HAP-1 (cell line): Measurements from ENCODE around the gene LY9.
A peak's percentile ranks its signal among the peaks of the same experiment; 100 is the strongest.

ENCODE experiments used
- DNase-seq, 2 experiments: peaks; one replicate each; pipeline ENCODE4 v3.0.0-alpha.2; 2016 to 2020; ENCODE audit warnings: low spot score in 2 of 2
- H3K27me3 ChIP-seq: fragments of 250-450 bp; sonication (Bioruptor Pico); 2 replicates; pipeline ENCODE4 v1.5.1; 2020; ENCODE audit warnings: low read depth, mild to moderate bottlenecking, moderate library complexity
- H3K36me3 ChIP-seq: fragments of 250-450 bp; sonication (Bioruptor Pico); replicated peaks from 2 replicates; pipeline ENCODE4 v1.5.1; 2020; ENCODE audit warnings: mild to moderate bottlenecking
- H3K4me1 ChIP-seq: fragments of 250-450 bp; sonication (Bioruptor Pico); 2 replicates; pipeline ENCODE4 v1.5.1; 2020; ENCODE audit warnings: mild to moderate bottlenecking
- H3K4me3 ChIP-seq: fragments of 250-450 bp; sonication (Bioruptor Pico); 2 replicates; pipeline ENCODE4 v1.5.1; 2020; ENCODE audit warnings: mild to moderate bottlenecking, moderate library complexity
- H3K9me3 ChIP-seq: fragments of 250-450 bp; sonication (Bioruptor Pico); 2 replicates; pipeline ENCODE4 v1.5.1; 2020; ENCODE audit warnings: mild to moderate bottlenecking, moderate library complexity
- in situ Hi-C: fragments of 300-500 bp; cut with MboI; formaldehyde crosslinking; loops from 3 replicates; pipeline ENCODE4 v1.14.3; 2020; ENCODE audit warnings: low sequenced_read_pairs, inconsistent platforms, mixed read lengths

The LY9 gene, protein sequence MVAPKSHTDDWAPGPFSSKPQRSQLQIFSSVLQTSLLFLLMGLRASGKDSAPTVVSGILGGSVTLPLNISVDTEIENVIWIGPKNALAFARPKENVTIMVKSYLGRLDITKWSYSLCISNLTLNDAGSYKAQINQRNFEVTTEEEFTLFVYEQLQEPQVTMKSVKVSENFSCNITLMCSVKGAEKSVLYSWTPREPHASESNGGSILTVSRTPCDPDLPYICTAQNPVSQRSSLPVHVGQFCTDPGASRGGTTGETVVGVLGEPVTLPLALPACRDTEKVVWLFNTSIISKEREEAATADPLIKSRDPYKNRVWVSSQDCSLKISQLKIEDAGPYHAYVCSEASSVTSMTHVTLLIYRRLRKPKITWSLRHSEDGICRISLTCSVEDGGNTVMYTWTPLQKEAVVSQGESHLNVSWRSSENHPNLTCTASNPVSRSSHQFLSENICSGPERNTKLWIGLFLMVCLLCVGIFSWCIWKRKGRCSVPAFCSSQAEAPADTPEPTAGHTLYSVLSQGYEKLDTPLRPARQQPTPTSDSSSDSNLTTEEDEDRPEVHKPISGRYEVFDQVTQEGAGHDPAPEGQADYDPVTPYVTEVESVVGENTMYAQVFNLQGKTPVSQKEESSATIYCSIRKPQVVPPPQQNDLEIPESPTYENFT

DNA sequence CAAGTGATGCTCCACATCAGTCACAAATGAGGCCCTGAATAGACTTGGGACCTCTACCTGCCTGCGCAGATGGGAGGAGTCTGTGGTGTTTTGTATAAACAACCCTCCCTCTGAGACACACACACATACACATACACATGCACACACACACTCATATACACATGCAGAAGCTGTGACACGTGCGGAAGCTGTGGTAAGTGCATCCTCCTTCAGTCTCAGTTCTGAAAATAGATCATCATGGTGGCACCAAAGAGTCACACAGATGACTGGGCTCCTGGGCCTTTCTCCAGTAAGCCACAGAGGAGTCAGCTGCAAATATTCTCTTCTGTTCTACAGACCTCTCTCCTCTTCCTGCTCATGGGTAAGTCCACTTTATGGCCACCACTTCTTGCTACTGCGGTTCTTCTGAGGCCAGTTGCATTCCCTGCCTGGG, at the start of gene LY9:
Gene LY9, plus strand, starts transcription at position 224 of the 433 bp plus-strand sequence. Its CDS starts 14 bp downstream, at position 238.
- in situ Hi-C loops: no loop called here
- Histone ChIP-seq H3K9me3 (no peaks in the 10 kb centered on the region), H3K36me3 (no peaks in the 10 kb centered on the region), H3K27me3 (no peaks in the 10 kb centered on the region), H3K4me1 (no peaks in the 10 kb centered on the region), H3K4me3 (no peak within 1 kb of the TSS)
- DNase-seq: no peak

DNA sequence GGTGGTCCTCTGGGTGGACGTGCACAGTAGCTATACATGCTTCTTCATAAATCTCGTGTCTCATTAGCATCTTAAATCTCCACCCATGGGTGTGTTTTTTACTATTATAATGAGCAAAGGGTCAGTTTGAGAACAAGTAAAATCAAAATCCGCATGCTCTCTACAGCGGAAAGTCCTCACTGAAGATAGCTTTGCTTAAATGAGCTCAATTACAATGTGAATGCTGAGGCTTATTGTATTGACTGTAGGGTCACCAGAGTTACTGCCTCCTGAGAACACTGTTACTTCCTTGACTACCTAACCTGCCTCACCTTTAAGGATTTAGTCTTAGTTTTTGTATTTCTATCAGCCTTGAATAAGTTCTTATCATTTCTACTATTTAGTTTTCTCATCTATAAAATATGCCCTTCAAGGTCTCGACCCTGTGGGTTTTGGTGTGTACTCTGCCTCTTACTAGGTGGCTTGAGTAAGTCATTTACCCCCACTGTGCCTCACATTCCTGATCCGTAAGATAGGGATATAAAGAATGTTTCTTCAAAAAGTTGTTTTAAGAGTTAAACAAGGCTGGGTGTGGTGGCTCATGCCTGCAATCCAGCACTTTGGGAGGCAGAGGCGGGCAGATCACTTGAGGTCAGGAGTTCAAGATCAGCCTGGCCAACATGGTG, 49.0 kb upstream of the LY9 start:
- H3K4me1 ChIP-seq: peaks cover 16% of the 10 kb centered on the region
- H3K9me3 ChIP-seq: no peaks in the 10 kb centered on the region
- peak in 1 of 2 experiments; percentile 29 for DNase-seq
- H3K36me3 ChIP-seq: no peaks in the 10 kb centered on the region
- in situ Hi-C loops: no loop called here
- H3K27me3 ChIP-seq: 0 out of 2 replicates have a peak, but pooled peaks cover 2% of the 10 kb centered on the region
- H3K4me3 ChIP-seq: no peak overlapping the region

DNA sequence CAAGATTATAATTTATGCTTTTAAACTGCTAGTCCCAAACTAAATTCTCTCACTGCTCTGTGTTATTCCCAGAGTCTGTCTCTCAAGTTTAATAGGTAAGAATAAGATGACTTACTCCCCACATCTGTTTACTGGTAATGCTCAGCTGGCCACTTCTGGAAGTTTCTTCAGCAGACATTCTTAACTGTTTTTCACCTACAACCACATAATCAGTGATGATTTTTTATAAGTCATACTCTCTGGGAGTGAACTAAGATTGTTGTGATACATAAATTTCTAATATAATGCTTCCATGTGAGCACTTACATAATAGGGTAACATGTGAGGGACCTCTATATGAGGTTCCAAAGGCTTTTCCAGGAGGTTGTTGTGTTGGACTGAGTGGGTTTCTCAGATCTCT, 48.3 kb upstream of the LY9 start:
- in situ Hi-C loops: no loop called here
- H3K36me3 ChIP-seq: no peaks in the 10 kb centered on the region
- H3K9me3 ChIP-seq: no peaks in the 10 kb centered on the region
- no peak for DNase-seq
- peaks cover 16% of the 10 kb centered on the region for H3K4me1 ChIP-seq
- no peak overlapping the region for H3K4me3 ChIP-seq
- H3K27me3 ChIP-seq: 0 out of 2 replicates have a peak, but pooled peaks cover 2% of the 10 kb centered on the region

DNA sequence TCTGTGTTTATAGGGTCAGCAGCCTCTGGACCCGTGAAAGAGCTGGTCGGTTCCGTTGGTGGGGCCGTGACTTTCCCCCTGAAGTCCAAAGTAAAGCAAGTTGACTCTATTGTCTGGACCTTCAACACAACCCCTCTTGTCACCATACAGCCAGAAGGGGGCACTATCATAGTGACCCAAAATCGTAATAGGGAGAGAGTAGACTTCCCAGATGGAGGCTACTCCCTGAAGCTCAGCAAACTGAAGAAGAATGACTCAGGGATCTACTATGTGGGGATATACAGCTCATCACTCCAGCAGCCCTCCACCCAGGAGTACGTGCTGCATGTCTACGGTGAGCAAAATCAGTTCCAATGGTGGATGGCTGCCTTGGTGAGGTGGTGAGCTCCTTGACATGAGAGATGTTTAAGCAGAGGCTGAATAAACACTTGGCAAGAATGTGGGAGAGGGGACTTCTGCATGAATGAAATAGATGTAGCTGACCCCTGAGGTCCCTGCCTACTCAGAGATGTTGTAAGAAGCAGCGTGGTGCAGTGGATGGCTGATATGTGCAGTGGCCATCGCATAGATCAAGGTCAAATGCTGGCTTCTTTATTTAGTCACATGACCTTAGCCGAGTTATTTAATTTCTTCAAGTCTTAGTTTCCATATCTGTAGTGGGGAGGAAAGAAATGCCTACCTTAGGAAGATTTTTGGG, 47.6 kb upstream of the LY9 start:
- DNase-seq: no peak
- no peaks in the 10 kb centered on the region for H3K9me3 ChIP-seq
- in situ Hi-C loops: no loop called here
- H3K27me3 ChIP-seq: 0 out of 2 replicates have a peak, but pooled peaks cover 2% of the 10 kb centered on the region
- no peak overlapping the region for H3K4me3 ChIP-seq
- peaks cover 22% of the 10 kb centered on the region for H3K4me1 ChIP-seq
- H3K36me3 ChIP-seq: no peaks in the 10 kb centered on the region

DNA sequence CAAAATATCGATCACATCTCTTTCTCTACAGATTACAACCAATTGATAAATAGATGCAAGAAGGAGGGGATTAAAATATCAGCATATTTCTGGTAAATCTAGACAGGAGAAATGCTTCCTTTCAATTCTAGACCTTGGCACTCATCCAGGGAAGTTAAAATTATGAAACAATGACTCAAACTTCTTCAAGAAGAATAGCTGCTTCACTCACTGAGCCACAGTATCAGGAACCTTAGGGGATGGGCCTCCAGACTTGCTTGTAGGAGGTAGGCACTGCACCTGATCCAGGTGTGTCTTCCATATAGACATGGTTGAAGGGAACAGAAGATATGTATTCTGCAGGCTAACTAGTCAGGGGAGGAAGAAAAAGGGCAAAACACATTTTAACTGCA, 47.1 kb upstream of the LY9 start:
- DNase-seq: no peak
- H3K4me3 ChIP-seq: no peak overlapping the region
- H3K36me3 ChIP-seq: no peaks in the 10 kb centered on the region
- peaks cover 22% of the 10 kb centered on the region for H3K4me1 ChIP-seq
- H3K27me3 ChIP-seq: 0 out of 2 replicates have a peak, but pooled peaks cover 2% of the 10 kb centered on the region
- no peaks in the 10 kb centered on the region for H3K9me3 ChIP-seq
- in situ Hi-C loops: no loop called here

DNA sequence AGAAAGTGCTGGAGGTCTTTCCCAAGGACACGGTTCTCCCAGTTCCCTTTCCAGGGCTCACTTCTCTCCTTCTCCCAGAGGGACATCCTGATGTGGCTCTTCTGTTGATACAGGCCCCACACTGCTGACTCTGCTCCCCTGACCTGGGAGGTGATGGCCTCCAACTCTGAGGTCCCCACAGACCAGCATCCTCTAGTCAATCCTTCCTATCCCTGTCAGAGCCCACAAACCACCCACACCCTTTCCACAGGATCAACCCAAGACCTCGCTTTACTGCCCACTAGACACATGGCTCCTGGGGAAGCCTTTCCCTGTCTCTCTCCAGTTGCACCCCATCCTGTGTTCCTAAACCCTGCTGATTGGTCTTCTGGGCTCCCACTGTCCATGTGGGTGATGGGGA, 45.4 kb upstream of the LY9 start:
- H3K27me3 ChIP-seq: 0 out of 2 replicates have a peak, but pooled peaks cover 2% of the 10 kb centered on the region
- H3K9me3 ChIP-seq: no peaks in the 10 kb centered on the region
- peaks cover 13% of the 10 kb centered on the region for H3K4me1 ChIP-seq
- H3K4me3 ChIP-seq: no peak overlapping the region
- no peaks in the 10 kb centered on the region for H3K36me3 ChIP-seq
- in situ Hi-C loops: no loop called here
- DNase-seq: no peak

DNA sequence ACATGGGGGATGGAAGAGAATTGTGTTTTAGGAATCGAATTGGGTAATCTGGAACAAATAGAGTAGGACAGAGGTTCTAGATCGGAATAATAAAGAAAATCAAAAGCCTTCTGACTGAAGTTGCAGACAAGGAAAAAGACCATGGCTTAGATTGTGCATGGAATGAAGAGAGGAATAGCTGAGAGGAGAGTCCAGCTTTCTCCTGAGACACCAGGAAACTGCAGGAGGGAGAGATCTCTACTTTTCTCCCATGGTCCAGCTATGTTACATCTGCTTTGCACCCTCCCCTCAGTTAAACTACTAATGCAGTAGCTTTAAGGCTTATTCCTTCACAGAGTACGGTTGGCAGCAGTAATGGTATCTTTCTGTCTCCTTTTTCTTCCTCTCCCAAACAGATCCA, 43.6 kb upstream of the LY9 start:
- in situ Hi-C loops: no loop called here
- H3K9me3 ChIP-seq: no peaks in the 10 kb centered on the region
- H3K4me1 ChIP-seq: peaks cover 6% of the 10 kb centered on the region; the same call in 1 of the 2 replicates
- H3K27me3 ChIP-seq: 0 out of 2 replicates have a peak, but pooled peaks cover 2% of the 10 kb centered on the region
- H3K36me3 ChIP-seq: no peaks in the 10 kb centered on the region
- no peak overlapping the region for H3K4me3 ChIP-seq
- DNase-seq: no peak

DNA sequence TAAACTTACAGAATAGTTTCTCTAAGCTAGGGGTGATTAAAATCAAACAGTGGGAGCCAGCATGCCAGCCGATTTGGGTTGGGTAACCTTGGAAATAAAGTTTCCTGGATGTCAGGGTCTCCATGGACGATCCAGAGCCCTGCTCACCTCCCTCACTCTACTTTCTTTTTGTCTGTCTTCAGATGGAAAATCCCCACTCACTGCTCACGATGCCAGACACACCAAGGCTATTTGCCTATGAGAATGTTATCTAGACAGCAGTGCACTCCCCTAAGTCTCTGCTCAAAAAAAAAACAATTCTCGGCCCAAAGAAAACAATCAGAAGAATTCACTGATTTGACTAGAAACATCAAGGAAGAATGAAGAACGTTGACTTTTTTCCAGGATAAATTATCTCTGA, 43.0 kb upstream of the LY9 start:
- Histone ChIP-seq H3K27me3 (0 out of 2 replicates have a peak, but pooled peaks cover 2% of the 10 kb centered on the region), H3K36me3 (no peaks in the 10 kb centered on the region), H3K9me3 (no peaks in the 10 kb centered on the region), H3K4me3 (no peak overlapping the region), H3K4me1 (peaks cover 6% of the 10 kb centered on the region; the same call in 1 of the 2 replicates)
- no peak for DNase-seq
- in situ Hi-C loops: no loop called here

DNA sequence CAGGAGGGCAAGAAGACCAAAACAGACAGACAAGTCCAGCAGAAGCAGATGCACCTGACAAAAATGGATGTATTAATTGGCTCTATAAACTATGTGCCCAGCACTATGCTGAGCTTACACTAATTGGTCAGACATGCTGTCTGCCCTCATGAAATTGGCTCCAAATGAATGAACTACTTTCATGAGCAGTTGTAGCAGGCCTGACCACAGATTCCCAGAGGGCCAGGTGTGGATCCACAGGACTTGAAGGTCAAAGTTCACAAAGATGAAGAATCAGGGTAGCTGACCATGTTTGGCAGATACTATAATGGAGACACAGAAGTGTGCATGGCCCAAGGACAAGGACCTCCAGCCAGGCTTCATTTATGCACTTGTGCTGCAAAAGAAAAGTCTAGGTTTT, 42.4 kb upstream of the LY9 start:
- Histone ChIP-seq H3K36me3 (no peaks in the 10 kb centered on the region), H3K27me3 (0 out of 2 replicates have a peak, but pooled peaks cover 2% of the 10 kb centered on the region), H3K9me3 (no peaks in the 10 kb centered on the region), H3K4me3 (no peak overlapping the region), H3K4me1 (peaks cover 6% of the 10 kb centered on the region; the same call in 1 of the 2 replicates)
- in situ Hi-C loops: no loop called here
- no peak for DNase-seq

DNA sequence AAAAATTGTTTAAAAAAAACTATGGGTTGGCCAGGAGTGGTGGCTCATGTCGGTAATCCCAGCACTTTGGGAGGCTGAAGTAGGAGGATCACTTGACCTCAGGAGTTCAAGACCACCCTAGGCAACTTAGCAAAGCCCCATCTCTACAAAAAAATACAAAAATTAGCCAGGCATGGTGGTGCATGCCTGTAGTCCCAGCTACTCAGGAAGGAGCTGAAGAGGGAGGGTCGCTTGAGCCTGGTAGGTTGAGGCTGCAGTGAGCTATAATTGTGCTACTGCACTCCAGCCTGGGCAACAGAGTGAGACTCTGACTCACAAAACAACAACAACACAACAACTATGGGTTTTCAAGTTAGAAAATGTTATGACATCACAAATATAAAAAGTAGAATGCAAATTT, 40.5 kb upstream of the LY9 start:
- no peaks in the 10 kb centered on the region for H3K36me3 ChIP-seq
- H3K27me3 ChIP-seq: 0 out of 2 replicates have a peak, but pooled peaks cover 2% of the 10 kb centered on the region
- H3K4me3 ChIP-seq: no peak overlapping the region
- DNase-seq: no peak
- H3K9me3 ChIP-seq: no peaks in the 10 kb centered on the region
- in situ Hi-C loops: no loop called here
- H3K4me1 ChIP-seq: peaks cover 6% of the 10 kb centered on the region; the same call in 1 of the 2 replicates

DNA sequence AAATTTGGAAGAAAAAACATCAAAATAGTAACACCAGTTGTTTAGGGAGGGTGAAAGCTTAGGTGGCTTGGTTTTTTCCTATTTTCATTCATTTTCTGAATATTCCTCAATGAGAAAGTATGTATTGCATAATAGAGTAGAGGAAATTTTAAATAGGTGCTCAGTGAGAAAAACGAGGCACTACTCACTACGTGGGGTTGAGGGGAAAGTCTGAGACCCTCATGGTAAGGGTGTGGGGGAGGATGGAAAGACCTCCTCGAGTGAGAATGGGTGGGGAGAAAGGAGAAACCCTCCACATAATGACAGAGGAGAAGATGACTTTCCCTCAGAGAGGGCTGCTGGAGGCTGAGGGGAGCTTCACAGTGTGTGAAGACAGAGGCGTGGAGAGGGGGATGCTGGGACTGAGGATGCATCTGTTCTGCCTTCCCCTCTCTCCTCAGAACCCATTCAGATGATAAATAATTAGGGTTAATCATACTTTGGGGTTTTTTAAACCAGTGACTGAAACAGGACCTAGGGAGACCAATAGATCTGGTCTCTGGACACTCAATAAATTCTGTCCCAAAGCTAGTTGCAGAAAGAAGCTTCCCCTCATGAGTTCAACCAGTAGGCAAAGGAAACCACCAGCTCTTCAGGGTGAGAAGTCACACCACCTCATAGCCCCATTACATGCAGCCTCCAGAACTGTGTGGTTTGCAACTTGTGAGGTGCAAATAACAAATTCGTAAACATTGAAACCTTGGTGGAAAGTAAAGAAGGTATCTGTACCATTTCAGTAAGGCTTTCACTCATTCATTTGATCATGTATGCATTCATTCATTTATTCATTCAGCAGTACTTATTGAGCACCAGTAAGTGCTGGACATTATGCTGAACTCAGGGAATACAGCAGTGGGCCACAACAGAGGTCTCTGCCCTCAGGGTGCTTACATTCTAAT, 39.8 kb upstream of the LY9 start:
- in situ Hi-C loops: no loop called here
- no peak overlapping the region for H3K4me3 ChIP-seq
- no peaks in the 10 kb centered on the region for H3K36me3 ChIP-seq
- peaks cover 6% of the 10 kb centered on the region; the same call in 1 of the 2 replicates for H3K4me1 ChIP-seq
- 0 out of 2 replicates have a peak, but pooled peaks cover 1% of the 10 kb centered on the region for H3K27me3 ChIP-seq
- H3K9me3 ChIP-seq: no peaks in the 10 kb centered on the region
- DNase-seq: no peak

DNA sequence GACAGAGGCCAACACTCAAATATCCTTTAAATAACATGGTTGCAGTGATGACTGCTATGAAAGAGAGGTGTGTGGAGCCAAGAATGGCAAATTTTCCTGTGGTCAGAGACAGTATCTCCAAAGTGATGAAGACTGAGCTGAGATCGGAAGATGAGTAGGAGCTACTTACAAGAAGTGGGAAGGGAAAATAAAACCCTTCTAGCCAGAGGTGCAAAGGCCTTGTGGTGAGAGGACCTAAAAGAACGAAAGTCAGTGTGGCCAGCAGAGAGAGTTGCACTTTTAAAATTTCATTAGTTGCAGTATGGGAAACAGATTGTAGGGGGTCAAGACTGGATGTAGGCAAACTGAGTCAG, 39.1 kb upstream of the LY9 start:
- no peak for DNase-seq
- Histone ChIP-seq H3K4me1 (peaks cover 6% of the 10 kb centered on the region; the same call in 1 of the 2 replicates), H3K27me3 (no peaks in the 10 kb centered on the region), H3K4me3 (no peak overlapping the region), H3K36me3 (no peaks in the 10 kb centered on the region), H3K9me3 (no peaks in the 10 kb centered on the region)
- in situ Hi-C loops: no loop called here
